HG03066 (cell line): ENCODE data around the gene PFDN6.

ENCODE experiments used
- ATAC-seq: cut with Tn5 transposase; IDR thresholded peaks from one replicate; pipeline ENCODE4 v1.9.1; 2021; ENCODE audit warnings: low read depth; ENCODE audit not compliant: unreplicated experiment

Gene PFDN6

DNA sequence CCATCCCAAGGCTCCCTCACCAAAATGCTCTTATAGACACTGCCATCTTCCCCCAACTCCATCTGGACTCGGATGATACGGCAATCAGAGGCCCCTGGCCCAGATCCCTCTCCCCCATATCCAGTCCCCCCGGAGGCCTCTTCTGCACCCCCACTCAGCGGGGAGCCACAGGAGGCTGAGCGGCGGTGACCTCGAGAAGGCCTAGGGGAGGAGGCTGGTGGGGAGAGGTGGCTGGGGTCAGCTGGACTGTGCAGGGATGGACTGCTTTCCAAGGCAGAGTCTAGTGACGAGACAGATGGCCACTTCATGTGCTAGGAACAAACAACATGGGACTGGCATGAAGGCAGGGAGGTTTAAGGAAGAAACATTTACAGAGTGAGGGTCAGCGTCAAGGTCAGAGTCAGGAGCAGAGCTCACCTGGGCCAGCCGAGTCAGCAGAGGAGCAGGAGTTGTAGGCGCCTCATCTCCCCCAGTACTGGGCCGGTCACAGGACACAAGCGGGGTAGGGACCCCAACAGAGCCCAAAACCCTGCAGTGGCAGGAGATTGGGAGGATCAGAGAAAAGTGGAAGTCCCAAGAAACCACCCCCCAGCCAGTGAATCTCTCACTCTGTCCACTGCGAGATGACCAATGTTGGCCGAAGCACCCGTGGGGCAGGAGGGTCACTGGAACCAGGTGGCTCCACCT lies 3.7 kb downstream of the PFDN6 start:
- ATAC-seq = no peak

DNA sequence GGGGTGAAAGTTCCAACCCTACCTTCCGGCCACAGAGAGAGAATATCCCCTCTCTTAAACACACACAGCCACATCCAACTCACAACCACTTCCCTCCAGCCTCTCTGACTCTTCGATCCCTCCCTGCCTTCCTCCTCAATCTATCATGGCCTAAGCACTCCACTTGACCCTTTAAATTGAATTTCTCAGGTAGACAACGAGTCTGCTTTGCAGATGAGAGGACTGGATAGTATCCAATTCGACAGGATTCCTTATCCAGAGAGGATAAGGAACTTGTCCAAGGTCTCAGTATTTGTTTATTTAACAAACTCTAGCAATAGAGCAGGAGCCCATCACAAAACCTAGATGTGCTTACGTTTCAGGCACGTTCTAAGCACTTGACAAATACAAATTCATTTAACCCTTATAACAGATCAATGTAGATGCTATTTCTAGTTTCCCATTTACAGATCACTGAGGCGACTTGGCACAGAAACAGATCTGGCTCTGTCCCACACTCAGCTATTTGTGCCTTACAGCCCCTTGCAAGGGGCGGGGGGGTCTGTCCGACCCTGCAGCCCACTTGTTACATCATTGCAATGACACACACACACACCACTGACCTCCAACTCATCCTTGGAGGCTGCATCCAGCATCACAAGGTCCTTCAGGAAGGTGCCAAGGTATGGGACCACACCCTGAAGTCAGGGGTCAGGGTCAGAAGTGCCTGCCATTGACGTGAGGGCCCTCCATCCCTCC lies 4.9 kb downstream of the PFDN6 start:
- no peak for ATAC-seq

DNA sequence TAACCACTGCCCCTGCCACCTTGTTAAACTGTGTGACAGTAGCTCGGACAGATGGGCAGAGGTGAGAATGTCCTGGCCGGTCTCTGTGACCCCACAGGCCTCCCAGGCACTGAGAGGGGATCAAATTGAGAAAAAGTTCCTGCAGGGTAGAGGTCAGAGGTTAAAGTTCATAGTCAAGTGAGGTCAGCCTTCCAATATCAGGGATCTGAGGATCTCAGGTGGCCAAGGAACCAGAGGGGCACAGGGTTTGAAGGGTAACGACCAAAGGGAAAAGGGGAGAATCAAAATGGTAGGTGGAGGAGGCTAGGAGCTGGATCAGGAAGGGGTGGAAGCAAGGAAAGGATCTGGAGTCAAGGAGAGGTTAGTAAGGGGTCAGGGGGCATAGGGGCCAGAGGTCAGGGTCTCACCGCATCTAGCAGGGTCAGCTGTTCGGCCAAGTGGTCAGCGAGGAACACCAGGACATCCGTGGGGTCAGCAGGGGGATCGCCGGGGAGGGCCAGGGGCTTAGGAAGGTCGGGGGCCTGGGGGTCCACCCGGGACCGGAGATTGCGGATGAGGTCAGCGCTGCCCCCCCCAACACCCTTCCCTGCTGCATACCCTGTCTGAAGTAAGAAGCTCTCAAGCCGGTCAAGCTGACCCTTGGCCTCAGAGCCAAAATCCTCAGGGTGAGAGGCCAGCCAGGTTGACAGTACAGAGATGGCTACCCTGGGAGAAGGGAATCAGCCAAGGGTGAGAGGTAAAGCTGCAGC lies 6.4 kb downstream of the PFDN6 start:
- ATAC-seq = no peak

DNA sequence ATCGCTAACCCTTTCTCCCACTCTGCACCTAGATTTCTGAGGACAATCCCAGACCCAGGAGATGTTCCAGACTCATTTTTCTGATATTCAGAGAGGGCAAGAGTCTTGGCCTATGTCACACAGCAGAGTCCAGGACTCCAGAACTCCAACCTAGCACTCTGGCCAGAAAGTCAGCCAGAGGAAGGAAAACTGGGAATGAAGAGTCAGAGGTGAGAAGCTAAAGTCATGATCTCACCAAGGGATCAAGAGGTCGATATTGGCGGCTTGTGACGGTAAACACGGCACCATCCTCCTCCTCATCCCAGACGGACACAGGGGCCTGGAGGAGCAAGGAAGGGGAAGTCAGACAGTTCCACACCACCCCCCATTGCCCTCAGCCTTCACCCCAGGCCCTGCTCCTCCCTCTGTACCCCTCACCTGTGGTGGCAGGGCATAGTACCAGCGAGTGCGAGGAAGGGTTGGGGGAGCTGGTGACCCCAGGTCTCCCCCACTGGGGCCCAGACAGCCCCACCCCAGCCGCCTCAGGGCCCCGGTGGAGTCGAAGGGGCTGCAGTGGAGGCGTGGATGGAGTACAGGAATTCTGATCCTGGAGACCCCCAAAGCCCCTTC lies 7.5 kb downstream of the PFDN6 start:
- no peak for ATAC-seq

DNA sequence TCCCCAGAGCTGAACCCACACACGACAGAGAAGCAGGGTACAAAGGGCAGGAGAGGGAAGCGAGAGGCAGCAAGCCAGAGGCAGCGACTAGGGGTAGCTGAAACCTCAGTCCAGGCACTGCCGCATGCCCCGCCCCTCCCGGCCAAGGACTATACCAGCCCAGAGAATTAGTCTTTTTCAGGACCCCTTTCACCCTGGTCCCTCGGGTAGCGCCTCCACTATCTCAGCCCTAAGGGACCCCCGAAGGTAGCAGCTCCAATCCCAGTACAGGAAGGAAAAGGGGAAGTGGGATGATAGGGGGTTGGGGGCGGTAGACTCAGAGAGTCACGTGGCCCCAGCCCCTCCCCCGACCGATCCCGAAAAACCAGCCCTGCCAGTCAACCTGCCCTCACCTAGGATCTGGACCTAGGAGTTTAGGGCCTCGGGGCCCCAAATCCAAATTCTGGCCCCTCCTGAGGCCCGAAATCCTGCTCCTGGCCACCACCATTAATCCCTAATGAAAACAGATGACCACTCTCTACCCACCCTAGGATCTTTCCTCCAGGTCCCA lies 8.1 kb downstream of the PFDN6 start:
- no peak for ATAC-seq

DNA sequence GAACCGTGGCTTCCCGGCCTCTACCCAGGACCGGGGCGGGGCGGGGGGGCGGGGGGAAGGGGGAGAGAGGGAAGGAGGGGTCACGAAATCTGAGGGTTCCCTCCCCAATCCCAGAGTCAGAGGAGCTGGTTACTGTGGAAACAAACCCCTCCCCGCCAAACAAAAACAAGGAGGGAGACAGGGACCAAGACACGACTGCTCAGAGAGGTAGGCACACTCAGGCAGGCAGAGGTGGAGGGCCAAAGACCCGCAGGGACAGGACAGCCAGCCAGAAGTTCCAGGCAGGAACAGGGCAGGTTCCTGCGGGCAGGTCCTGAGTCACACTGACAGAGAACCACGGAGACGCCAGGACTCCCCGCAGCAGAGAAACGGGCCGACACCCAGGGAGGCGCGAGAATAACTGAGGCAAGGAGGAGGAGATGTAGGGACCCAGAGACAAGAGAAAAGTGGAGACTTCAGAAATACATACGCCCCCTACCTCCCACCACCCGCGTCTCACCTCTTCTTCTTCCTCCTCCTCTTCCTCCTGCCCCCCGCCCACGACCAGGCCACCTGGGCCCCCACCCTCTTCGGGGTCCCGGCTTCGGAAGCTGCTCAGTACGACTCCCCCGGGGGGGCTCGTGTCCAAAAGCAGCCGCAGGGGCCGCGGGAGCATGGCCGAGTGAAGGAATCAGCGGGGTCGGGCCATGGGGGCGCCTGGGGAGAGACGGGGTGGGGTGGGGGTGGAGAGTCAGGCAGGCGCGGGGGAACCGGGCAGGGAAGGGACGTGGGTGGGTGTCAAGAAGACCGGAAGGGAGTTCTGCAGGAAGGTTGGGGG lies 8.8 kb downstream of the PFDN6 start:
- ATAC-seq = no peak

DNA sequence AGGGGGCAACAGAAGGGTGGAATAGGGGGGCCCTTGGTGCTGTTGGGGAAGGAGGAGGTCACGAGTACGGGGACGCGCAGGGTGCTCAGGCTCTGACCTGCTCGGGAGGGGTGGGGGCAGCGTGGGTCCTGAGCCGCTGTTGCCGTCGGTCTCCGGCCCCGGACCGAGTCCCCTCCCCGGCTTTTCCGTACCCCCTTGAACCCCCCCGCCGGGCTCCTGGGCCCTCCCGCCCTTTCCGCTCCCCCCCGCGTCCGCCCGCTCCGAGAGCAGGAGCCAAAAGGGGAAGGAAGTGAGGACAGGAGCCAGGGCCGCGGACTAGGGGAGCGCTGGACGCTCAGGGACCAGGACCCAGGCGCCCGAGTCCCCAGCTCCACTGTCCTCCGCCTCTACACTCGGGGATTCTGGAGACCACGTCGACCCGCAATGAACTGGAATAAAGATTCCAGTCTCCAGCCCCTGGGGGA lies 9.4 kb downstream of the PFDN6 start, which contains the start of gene RGL2:
Gene RGL2 (minus strand): TSS at position 170 of the 464 bp plus-strand sequence. CDS start 332 bp downstream, outside the sequence.
- peak; percentile 29 for ATAC-seq

DNA sequence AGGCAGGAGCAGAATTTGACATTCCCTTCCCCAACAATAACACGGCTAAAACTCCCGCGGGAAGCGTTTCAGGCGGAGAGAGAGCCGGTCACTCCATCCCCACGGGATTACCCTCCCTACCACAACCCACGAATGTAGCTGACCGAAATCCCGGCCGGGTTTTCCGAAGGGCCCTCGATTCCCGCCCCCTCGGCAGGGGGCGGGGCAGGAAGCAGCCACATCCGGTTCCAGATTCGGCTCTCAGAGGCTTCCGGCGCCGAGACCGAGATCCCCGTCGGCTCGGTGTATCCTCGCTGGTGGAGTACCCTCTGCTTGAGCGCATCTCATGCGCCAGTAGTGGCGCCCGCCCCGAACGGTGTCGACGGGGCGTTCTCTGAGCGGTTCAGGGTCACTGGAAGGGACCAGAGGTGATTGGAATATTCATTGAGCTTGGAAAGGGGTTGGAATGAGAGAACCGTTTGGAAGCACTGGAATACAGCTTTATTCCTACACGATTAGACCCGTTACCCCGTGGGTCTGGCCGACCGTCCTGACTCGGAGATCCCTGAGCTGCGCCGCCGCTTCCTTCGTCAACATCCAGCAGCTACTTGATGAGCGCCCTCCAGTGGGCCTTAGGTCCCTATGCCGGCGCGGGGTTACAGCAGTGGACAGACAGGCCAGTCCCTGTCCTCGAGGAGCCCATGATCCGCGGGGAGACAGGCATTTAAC lies 10.0 kb downstream of the PFDN6 start:
- ATAC-seq = peak; percentile 71

DNA sequence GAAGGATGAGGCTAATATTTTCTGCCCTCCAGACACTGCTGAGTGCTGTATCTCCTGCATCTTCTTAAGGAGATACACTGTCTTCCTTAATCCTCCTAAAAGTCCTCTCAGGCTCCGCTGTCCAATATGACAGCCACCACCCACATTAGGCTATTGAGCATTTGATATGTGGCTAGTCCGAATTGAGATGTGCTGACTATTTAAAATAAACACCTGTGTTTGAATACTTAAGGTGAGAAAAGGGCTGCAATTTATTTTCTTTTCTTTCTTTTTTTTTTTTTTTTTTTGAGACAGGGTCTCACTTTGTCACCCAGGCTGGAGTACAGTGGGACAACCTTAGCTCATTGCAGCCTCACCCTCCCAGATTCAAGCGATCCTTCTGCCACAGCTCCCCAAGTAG lies 12.5 kb downstream of the PFDN6 start:
- ATAC-seq = no peak

DNA sequence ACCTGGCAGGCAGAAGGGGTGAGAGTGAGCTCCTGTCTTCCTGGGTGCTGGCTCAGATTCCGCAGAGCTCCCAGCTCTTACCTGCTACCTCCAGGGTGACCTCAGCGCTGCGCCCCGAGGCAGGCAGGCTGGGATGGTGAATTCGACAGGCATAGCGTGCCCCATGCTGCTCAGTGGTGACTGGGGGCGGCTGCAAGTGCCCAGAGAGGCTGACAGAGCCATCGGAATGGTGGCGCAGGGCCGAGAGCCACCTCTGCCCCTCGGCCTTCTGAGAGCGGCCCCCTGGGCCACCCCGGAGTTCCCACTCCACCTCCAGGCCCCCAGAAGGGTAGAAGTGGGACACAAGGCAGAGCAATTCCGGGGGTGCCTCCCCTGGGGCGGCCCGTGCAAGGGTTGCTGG lies 14.8 kb downstream of the PFDN6 start:
- ATAC-seq = no peak

DNA sequence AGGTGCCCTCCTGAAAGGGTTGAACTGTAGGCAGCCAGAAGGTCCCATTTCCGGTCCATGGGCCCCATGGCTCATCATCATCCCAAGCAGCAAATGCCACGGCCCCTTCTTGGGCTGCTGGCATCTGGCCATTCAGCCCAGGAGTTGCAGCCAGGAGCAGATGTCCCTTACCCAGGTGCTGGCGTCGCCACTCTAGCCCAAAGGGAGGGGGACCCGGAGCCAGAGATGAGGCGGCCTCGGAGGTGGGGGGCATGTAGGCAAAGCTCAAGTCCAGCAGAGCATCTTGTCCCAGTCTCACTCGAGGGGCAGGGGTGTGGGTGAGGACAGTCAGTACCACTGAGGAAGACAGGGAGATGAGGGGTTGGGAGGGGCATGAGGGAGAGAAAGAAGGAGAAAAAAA lies 15.7 kb downstream of the PFDN6 start:
- no peak for ATAC-seq

DNA sequence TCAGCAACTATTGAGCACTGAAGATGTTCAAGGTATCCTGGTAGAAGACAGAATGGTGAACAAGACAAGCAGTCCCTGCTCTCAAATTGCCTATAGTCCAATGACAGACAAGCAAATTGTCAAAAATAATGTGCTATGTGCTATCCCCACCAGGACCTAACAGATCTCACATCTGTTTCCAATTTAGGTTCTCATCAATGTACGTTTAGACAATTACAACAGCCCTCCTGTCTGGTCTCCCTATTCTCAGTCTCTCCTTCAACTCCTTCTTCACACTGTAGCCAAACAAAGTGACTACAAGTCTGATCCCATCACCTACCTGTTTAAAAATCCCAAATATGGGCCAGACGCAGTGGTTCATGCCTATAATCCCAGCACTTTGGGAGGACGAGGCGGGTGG lies 17.0 kb downstream of the PFDN6 start:
- no peak for ATAC-seq

DNA sequence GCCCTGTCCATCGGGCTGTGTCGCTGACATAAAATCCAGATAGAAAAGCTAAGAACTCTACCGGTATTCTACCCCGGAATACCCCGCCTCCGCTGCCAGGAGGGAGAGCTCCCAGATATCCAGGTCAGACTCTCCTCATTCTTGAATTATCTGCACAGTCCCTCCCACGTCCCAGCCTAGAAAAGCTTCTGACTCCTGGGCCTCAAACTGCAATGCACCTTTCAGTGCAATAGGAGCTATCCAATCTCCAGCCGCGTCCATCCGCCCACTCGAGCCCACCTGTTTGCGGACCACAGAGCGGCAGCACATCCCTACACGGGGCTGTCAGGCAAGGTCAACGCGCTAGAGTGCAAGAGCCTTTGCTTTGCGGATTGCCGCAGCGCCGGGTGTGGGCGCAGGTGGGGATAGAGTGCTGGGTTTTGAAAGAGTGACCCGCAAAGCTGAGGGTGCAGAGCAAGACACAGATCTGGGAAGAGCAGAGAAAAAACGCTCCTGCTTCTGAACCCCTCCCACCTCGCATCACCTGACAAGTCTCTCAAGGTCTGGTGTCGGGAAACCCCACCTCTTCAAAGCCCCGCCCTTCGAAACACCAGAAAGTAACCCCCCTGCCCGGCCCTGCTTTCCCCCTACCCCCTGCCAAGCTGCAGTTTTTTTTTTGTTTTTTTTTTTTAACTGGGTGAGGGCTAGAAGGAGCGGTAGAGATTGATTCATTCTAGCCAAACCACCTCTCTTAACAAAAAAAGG lies 23.1 kb downstream of the PFDN6 start:
- ATAC-seq = no peak

DNA sequence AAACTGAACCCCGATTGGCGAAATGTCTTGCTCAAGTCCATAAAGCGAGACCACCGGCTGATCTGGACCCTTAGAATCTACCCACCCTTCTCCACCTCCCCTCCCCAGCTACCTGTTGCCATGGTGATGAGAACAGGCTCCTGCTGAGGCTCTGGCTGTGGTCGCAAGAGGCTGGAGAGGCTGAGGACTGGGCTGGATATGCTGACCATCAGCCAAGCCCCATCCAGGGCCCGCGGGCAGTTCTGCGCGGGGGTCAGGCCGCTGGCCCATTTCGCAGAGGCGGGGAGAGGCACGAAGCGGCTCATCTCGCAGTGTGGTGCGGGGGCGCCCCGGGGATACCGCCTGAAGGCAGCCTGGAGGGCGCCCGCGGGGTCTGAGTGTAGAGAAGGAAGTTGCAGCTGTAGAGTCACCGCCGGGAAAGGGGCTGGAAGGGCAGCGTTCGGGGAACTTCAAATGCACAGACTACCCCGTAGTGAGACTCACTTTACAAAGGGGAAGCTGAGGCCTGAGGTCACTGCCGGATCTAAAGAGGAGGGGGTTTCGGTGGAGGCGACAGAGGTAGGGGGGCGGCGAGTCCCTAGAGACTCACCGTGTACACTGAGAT lies 23.8 kb downstream of the PFDN6 start:
- ATAC-seq = no peak

DNA sequence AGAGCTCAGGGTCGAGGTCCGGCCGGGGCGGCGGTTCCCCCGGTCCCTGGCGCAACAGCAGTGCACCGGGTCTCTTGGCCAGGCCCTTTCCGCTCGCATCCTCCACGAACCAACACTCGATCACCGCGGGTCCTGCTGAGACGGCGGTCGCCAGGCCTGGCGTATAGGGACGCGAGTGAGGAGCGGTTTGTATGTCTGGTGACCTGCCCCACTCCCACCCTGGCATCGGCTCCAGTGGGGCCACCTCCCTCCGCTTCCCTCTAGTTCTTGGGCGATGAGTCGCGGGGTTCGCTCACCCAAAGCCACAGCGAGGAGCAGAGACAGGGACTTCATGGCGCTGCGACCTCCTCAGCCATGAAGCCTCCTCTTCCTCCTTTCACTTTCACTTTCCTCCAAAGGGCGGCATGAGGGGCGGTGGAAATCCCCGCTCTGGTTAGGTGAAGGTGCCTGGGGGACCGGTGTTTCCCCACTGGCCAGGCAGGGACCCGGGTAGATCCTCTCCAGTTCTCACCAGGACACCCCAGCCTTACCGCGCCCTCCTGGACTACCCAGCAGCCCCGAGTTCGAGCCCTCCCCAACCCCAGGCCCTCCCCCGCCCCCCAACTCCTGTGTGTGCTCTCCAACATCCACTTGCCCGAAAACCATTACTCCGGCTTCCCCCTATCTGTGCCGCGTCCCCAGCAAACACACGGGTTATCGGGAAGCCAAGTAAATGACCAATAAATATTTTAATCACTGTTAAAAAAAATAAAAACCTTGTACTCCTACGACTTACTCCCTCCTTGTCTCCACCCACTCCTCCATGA lies 24.5 kb downstream of the PFDN6 start, which contains the start of gene TAPBP:
Gene TAPBP (minus strand): TSS at position 370 of the 806 bp plus-strand sequence. CDS start 37 bp downstream, at position 333.
- ATAC-seq = peak; percentile 46

DNA sequence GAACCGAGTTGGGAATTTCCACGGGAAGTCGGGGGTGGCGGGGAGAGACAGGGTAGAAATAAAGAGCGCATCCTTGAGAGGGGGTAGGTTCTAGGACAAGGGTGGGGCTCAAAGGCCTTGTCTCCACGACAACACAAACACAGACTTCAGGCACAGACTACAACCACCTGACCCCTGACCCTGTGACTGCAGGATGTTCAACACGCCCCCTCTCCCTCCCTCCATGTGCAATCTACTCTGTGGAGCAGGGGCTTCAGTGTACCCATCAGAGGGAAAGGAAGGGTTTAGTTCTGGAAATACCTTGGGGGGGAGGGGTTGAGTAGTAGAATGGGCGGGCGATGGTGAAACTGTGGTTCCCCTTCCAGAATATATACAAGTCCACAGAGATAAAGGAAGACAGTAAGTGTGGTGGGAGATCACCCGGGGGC lies 25.1 kb downstream of the PFDN6 start:
- ATAC-seq = no peak
